K562 (cell line): ENCODE results near the gene NOM1. TPM values are rescaled to one million over a fixed set of nuclear protein-coding genes. Genes with fewer than 3 reads are reported as not detected.

Source experiments
- CBX3 ChIP-seq, 2 experiments: IDR thresholded peaks; 1 replicate in 1 of 2; 2 replicates in 1 of 2; pipeline ENCODE4 v1.6.1; 2012; ENCODE audit warnings: inconsistent platforms in 2 of 2, low read length in 2 of 2, borderline replicate concordance in 1 of 2, control low read depth in 1 of 2
- CBX5 ChIP-seq: IDR thresholded peaks from 2 replicates; pipeline ENCODE4 v1.6.1; 2014; ENCODE audit warnings: low read depth, borderline replicate concordance
- ESRRA ChIP-seq: fragments of 450-650 bp; IDR thresholded peaks from 2 replicates; pipeline ENCODE4 v1.6.1; 2014; ENCODE audit warnings: low read depth, mild to moderate bottlenecking, moderate library complexity, borderline replicate concordance
- ILK ChIP-seq: fragments of 450-650 bp; IDR thresholded peaks from 2 replicates; pipeline ENCODE4 v1.6.1; 2016; ENCODE audit warnings: missing genetic modification characterization, low read depth, mild to moderate bottlenecking, missing compliant biosample characterization, moderate library complexity, borderline replicate concordance
- MAFG ChIP-seq: fragments of 450-650 bp; conservative IDR thresholded peaks from 2 replicates; pipeline ENCODE4 v1.6.1; 2016; ENCODE audit warnings: missing genetic modification characterization, missing compliant biosample characterization
- MECOM ChIP-seq: fragments of 250-450 bp; sonication (Bioruptor Pico); IDR thresholded peaks from 2 replicates; pipeline ENCODE4 v1.8.0; 2022; ENCODE audit warnings: inconsistent platforms
- PCBP2 ChIP-seq: fragments of 200-400 bp; formaldehyde crosslinking; IDR thresholded peaks from 2 replicates; pipeline ENCODE4 v1.6.1; 2018; ENCODE audit warnings: low read length, low read depth, mild to moderate bottlenecking, moderate library complexity; ENCODE audit not compliant: poor library complexity, severe bottlenecking
- TCF15 ChIP-seq: fragments of 250-450 bp; sonication (Bioruptor Pico); IDR thresholded peaks from 2 replicates; pipeline ENCODE4 v1.8.0; 2022; ENCODE audit warnings: moderate library complexity, mild to moderate bottlenecking, inconsistent platforms
- THRA ChIP-seq: fragments of 450-650 bp; IDR thresholded peaks from 2 replicates; pipeline ENCODE4 v1.6.1; 2017; ENCODE audit warnings: mild to moderate bottlenecking, moderate library complexity
- ZNF280A ChIP-seq: fragments of 450-650 bp; IDR thresholded peaks from 2 replicates; pipeline ENCODE4 v1.6.1; 2018; ENCODE audit warnings: mild to moderate bottlenecking, low read depth; ENCODE audit not compliant: partially characterized antibody
- ZNF280B ChIP-seq: fragments of 250-450 bp; sonication (Bioruptor Pico); IDR thresholded peaks from 2 replicates; pipeline ENCODE4 v1.5.1; 2021; ENCODE audit warnings: mild to moderate bottlenecking
- ZNF316 ChIP-seq: fragments of 450-650 bp; IDR thresholded peaks from 2 replicates; pipeline ENCODE4 v1.6.1; 2016
- polyA plus RNA-seq, 8 experiments: library from polyadenylated mRNA; depleted of rRNA in 4 of 8; stranded (reverse) in 5 of 8; unstranded in 3 of 8; fragments of >200 nt; fragmentation: Nextera tagmentation in 2 of 8; fragmentation: Illumina TruSeq in 1 of 8; extraction: Ambion mirVana in 2 of 8; extraction: Trizol in 1 of 8; gene quantifications; 2 replicates each; pipeline versions ENCODE4 v1.2.1 to v1.2.3, GENCODE V29; 2011 to 2014; ENCODE audit warnings: inconsistent platforms in 1 of 8, missing spikeins in 1 of 8
- total RNA-seq, 7 experiments: library from RNA; depleted of rRNA in 6 of 7; stranded (reverse); fragments of >200 nt in 6 of 7; fragmentation: Illumina TruSeq in 2 of 7; extraction: Trizol in 2 of 7; gene quantifications; 2 replicates each; pipeline versions ENCODE4 v1.2.1 to v1.2.3, GENCODE V29; 2011 to 2021; ENCODE audit warnings: low replicate concordance in 1 of 7

Gene NOM1
- total and polyA plus RNA-seq, 9 of the 15 experiments (the other 6 are each of a cell fraction or from before 2014, with no cell fraction given), result 6.8 to 47.3 (median 37.4) TPM

- peak; percentile 68 for TF ChIP-seq ZNF280A
- TF ChIP-seq ZNF316, result peak; percentile 91
- TF ChIP-seq THRA, result no peak
- TF ChIP-seq ILK (tag), result no peak
- 0 out of 2 replicates have a peak, but pooled peaks have one; percentile 12 for TF ChIP-seq MECOM
- peak; percentile 88 for TF ChIP-seq MAFG (tag)
- TF ChIP-seq CBX3 (IDR thresholded peaks at IDR 0.05; ENCODE audit: borderline replicate concordance in 1 of 2, low read length in 2 of 2), result peak in 1 of 2 experiments; percentile 69; a peak in 1 of 3 replicates
- 0 out of 2 replicates have a peak, but pooled peaks have one; percentile 26 for TF ChIP-seq CBX5
- TF ChIP-seq ZNF280B (CRISPR knock-in tag), result peak; percentile 42; the same call in 1 of the 2 replicates
- no peak for TF ChIP-seq TCF15
- TF ChIP-seq PCBP2, result no peak
- TF ChIP-seq ESRRA, result peak; percentile 83
Observed at GRCh38 chr7:156979711-156980110, 30.2 kb downstream of the NOM1 start (continued).
